ENCODE results near the gene GRHL1. TPM values are rescaled to one million over a fixed set of nuclear protein-coding genes. Genes with fewer than 3 reads are reported as not detected.
A peak's percentile ranks its signal among the peaks of the same experiment; 100 is the strongest.

Gene GRHL1
- total and polyA plus RNA-seq, 2 experiments from 2014 or later, result 0.92 to 1.5 TPM

GRCh38 chr2:9949239-9949991 lies 2.1 kb upstream of the GRHL1 start:
- peaks cover 77% of the 10 kb centered on the region for H3K27me3 ChIP-seq
- no peak overlapping the region for H3K4me3 ChIP-seq
- no peak for DNase-seq (ENCODE audit: low read depth in 1 of 2, low spot score in 1 of 2)
- H3K9me3 ChIP-seq (ENCODE audit: low read depth), result no peaks in the 10 kb centered on the region
- no peaks in the 10 kb centered on the region for H3K36me3 ChIP-seq
- H3K27ac ChIP-seq, result no peak overlapping the region
- H3K4me1 ChIP-seq (ENCODE audit: low read depth), result no peaks in the 10 kb centered on the region
- no peak for TF ChIP-seq CTCF (IDR thresholded peaks at IDR 0.05; ENCODE audit: low read depth, low read length)

- no peak overlapping the region for H3K27ac ChIP-seq
- H3K27me3 ChIP-seq, result peaks cover 77% of the 10 kb centered on the region
- no peak for DNase-seq (ENCODE audit: low read depth in 1 of 2, low spot score in 1 of 2)
- H3K36me3 ChIP-seq, result no peaks in the 10 kb centered on the region
- no peak for TF ChIP-seq CTCF (IDR thresholded peaks at IDR 0.05; ENCODE audit: low read depth, low read length)
- no peak overlapping the region for H3K4me3 ChIP-seq
- H3K9me3 ChIP-seq (ENCODE audit: low read depth), result no peaks in the 10 kb centered on the region
- H3K4me1 ChIP-seq (ENCODE audit: low read depth), result no peaks in the 10 kb centered on the region
These were observed 1.4 kb upstream of the GRHL1 start for GRCh38 chr2:9949992-9950520.

GRCh38 chr2:9950521-9951271 lies 797 bp upstream of the GRHL1 start:
- Histone ChIP-seq H3K27ac (no peak overlapping the region), H3K27me3 (peaks cover 78% of the 10 kb centered on the region), H3K4me1 (ENCODE audit: low read depth) (no peaks in the 10 kb centered on the region), H3K36me3 (no peaks in the 10 kb centered on the region), H3K4me3 (peak overlapping the region; percentile 60), H3K9me3 (ENCODE audit: low read depth) (no peaks in the 10 kb centered on the region)
- TF ChIP-seq CTCF (IDR thresholded peaks at IDR 0.05; ENCODE audit: low read depth, low read length), result no peak
- peak; percentile 25 to 72 for DNase-seq (ENCODE audit: low read depth in 1 of 2, low spot score in 1 of 2)

GRCh38 chr2:9951272-9951521 lies 296 bp upstream of the GRHL1 start:
- TF ChIP-seq CTCF (IDR thresholded peaks at IDR 0.05; ENCODE audit: low read depth, low read length), result no peak
- H3K27ac ChIP-seq, result no peak overlapping the region
- no peaks in the 10 kb centered on the region for H3K4me1 ChIP-seq (ENCODE audit: low read depth)
- H3K36me3 ChIP-seq, result no peaks in the 10 kb centered on the region
- DNase-seq (ENCODE audit: low read depth in 1 of 2, low spot score in 1 of 2), result no peak
- H3K4me3 ChIP-seq, result peak overlapping the region; percentile 60
- peaks cover 73% of the 10 kb centered on the region for H3K27me3 ChIP-seq
- H3K9me3 ChIP-seq (ENCODE audit: low read depth), result no peaks in the 10 kb centered on the region

- no peak for DNase-seq (ENCODE audit: low read depth in 1 of 2, low spot score in 1 of 2)
- Histone ChIP-seq H3K27me3 (peaks cover 68% of the 10 kb centered on the region), H3K36me3 (no peaks in the 10 kb centered on the region), H3K27ac (no peak overlapping the region), H3K4me1 (ENCODE audit: low read depth) (no peaks in the 10 kb centered on the region), H3K4me3 (peak overlapping the region; percentile 60), H3K9me3 (ENCODE audit: low read depth) (no peaks in the 10 kb centered on the region)
- no peak for TF ChIP-seq CTCF (IDR thresholded peaks at IDR 0.05; ENCODE audit: low read depth, low read length)
These were observed 819 bp downstream of the GRHL1 start for GRCh38 chr2:9952286-9952737.

Measured in cardiac muscle cell (in vitro differentiated cells and primary cell).